GM04504 (cell line): ENCODE measurements around the gene NBAS.
"Not testable (repeated sequence)": the region's sequence is repeated elsewhere in the genome, so short reads cannot be mapped to it uniquely, and the experiment has no call there.

ENCODE experiments used
- DNase-seq: peaks from one replicate; pipeline ENCODE4 v3.0.0-alpha.2; 2012; ENCODE audit warnings: low read depth

The NBAS gene

DNA sequence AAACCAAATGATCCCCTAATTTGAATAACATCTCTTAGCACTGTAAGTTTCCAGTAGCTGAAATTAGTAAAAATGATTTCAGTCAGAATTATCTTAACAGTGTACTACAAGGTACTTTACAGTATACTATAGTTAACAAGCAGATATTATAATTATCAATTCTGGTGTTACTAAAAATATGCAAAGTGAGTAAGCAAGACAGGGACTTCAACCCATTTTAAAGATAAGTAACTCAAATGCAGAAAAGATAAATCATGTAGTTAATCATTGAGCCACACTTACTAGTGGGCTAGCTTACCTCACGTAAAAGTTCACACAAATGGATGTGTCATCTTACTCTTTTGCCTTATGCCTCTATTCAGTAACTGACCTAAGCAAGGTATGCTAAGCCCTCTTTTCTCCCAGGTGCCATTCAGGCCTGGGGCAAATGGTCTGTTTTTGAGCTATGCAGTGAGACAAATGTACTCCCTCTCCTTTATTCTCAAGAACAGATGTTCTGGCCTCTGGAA is 101.0 kb downstream of the NBAS start:
- no peak for DNase-seq

DNA sequence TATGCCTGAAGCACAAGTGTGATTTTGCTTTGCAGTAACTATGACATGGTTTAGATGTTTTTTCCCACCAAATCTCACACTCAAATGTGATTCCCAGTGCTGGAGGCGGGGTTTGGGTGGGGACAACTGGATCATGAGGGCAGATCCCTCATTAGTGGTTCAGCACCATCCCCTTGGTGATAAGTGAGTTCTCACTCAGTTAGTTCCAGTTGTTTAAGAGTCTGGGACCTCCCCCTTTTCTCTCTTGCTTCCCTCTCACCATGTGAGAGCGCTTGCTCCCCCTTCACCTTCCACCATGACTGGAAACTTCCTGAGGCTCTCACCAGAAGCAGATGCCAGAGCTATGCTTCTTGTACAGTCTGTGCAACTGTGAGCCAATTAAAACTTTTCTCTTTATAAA is 102.9 kb downstream of the NBAS start:
- DNase-seq, result no peak

DNA sequence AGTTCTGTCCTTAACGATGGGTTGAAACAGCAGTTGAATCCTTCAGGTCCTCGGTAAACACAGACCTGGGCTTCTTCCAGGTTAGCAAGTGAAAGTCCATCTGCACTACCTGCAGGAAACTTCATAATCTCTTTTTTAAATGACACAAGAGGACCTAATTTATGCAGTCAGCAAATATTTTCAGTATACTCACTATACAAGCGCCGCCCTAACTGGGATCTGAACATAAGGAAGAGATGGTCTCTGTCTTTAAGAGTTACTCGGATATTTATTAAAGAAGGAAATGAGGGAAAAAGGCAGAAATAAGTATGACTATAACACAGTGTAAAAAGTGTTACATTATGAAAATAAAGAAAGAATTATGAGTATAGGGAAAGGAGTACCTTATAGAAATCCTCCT is 103.3 kb downstream of the NBAS start:
- no peak for DNase-seq

GRCh38 chr2:15456352-15456751 is 104.8 kb downstream of the NBAS start:
- DNase-seq, result no peak

DNA sequence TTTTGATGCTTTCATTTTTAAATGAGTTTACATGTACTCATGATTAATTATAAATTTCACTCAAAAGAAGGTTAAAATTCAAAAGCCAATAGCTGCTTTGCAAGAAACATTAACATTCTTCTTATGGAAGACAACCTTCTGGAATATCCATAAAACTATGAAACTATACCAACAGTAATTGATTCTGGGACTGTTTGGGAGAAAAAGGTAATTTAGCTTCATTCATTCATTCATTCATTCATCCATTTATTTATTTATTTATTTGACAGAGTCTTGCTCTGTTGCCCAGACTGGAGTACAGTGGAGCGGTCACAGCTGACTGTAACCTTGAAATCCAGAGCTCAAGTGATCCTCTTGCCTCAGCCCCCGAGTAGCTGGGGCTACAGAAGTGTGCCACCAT is 110.3 kb downstream of the NBAS start:
- DNase-seq, result no peak

DNA sequence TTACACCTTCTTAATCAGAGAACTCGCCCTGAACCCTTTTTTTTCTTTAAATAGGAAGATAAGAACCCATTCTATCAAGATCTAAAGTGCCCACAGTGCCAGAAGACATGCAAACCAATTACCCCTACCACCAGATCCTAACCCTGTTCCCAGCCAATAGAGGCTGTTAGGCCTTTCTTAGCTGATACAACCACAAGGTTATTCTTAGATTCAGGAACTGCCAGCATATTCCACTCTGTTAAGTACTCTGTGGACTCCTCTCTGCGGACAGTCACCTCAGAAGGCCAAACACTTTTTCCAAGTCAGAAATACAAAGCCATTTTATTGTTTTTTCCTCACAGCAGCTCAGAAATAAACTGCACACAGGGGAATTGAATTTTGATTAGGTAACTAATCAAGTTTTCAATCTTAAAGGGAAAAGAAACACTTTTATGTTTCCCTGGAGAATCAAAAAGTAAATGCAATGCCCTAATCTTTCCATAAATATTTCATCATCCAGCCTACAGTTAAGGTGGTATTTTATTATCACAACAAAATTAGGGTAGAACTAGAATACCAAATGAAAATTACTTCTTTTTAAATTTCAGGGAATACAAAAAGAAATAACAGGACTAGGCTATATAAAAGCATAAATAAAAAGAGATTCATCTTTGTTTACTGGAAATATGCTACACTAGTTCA is 111.4 kb downstream of the NBAS start:
- DNase-seq, result no peak

GRCh38 chr2:15448250-15448839 is 112.8 kb downstream of the NBAS start:
- DNase-seq, result no peak

DNA sequence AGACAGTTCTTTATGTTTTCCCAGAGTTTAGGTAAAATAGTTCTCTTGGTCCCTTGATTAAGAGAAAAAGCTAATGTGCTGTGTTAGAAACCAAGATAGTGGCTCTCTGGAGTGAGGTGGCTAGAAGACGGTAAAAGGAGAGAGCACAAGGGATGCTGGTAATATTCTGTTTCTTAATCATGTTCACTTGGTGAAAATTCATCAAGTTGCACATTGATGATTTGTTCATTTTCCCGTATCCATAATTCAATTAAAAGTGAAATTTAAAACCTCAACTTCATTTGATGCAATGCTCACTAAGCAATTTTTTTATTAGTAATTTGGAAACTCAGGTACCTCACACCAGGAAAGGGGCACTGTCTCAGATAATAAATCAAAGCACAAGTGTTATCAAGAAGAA is 113.8 kb downstream of the NBAS start:
- DNase-seq, result no peak

DNA sequence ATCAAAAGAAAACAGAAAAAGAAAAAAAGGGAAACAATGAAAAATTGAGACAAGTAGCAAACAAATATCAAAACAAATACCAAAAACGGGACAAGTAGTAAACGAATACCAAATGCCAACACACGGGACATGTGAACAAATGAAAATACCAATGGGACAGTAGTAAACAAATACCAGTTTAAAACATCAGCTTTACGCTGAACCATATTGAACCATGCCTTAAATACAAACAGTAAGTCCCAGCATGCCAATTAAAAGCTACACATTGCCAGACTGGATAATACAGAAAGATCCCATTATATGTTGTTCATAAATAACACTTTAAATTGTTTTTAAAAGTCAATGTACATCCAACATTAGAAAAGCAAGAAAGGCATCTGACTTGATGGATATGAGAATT is 114.2 kb downstream of the NBAS start:
- no peak for DNase-seq

DNA sequence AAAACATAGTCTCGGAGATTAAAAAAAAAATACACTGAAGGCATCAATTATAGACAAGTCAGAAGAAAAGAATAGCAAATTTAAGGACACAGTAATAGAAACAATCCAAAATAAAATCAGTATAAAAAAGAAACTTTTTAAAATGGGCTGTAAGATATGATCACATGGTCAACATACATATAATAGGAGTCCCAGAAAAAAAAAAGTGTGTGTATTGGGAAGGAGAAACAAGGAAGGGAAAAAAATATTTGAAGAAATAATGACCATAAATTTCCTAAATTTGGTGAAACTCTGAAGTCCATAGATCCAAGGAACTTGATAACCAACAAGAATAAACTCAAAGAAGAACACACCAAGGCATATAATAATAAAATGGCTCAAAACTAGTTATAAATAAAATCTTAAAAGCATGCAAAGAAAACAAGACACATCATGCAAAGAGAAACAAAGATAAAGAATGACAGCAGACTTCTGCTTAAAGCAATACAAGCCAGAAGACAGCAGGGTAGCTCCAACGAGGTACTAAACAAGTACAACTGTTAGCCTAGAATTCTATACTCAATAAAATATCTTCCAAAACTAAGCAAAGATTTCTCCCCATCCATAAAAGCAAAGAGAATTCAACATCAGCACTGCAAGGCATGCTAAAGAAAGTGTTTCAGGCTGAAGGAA is 115.1 kb downstream of the NBAS start:
- DNase-seq, result no peak

GRCh38 chr2:15439768-15440524 is 121.2 kb downstream of the NBAS start:
- not testable (repeated sequence) for DNase-seq

GRCh38 chr2:15439366-15439765 is 121.8 kb downstream of the NBAS start:
- not testable (repeated sequence) for DNase-seq

- no peak for DNase-seq
Observed at GRCh38 chr2:15436195-15436594, 124.9 kb downstream of the NBAS start.

GRCh38 chr2:15435474-15435873 is 125.7 kb downstream of the NBAS start:
- DNase-seq, result no peak

GRCh38 chr2:15432642-15433256 is 128.4 kb downstream of the NBAS start:
- no peak for DNase-seq

DNA sequence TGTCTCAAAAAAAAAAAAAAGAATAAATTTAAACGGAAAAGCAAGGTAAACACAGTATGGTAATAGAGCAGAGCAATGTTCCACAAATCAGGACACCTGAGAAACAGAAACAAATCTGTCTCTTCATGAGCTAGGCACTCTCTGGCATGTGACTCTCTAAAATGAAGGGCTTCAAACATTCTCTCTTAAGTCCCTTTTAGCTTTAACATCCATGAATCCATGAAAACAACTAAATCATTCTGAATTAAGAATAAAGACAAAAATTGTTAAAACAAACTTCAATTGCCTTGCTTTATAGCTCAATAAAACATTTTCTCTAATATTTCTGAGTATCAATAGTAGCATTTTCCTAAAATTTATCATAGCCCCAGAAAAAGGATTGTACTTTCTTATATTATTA is 132.1 kb downstream of the NBAS start:
- no peak for DNase-seq

- no peak for DNase-seq
Observed at GRCh38 chr2:15427987-15428386, 133.1 kb downstream of the NBAS start.

DNA sequence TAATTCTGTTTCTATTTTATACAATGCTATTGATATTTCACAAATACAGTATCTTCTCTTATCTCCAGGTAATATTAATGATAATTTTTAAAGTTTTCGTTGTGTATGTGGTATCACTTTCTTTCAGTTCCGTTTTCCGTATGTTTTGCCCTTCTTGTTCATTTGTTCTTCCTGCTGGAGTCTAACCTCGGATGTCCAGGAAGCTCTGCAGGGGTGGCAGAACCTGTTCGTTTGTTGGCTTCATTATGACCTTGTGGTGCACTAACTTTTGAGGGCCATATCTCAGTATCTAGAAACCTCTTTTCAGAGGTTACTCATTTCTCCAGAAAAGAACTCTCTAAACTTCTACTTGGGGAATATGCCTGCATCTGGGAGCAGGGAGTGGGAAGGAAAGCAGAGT is 134.5 kb downstream of the NBAS start:
- no peak for DNase-seq

DNA sequence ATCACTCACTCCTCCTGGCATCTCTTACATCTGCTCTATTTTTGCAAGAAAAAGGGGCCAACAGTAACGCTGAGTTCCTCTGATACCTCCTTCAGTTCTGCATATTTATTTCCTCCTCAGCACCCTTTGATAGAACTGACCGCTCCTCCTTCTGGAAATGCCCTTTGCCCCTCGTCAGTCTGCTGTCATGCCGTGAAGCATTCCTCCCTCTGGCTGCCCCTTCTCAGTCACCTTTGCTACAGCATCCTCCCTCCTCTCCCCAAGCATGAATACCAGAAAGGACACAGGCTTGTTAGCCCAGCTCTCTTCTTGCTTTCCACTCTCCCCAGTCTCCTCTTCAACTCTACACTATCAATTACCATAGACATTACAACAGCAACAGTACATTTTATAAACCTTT is 135.4 kb downstream of the NBAS start:
- no peak for DNase-seq

DNA sequence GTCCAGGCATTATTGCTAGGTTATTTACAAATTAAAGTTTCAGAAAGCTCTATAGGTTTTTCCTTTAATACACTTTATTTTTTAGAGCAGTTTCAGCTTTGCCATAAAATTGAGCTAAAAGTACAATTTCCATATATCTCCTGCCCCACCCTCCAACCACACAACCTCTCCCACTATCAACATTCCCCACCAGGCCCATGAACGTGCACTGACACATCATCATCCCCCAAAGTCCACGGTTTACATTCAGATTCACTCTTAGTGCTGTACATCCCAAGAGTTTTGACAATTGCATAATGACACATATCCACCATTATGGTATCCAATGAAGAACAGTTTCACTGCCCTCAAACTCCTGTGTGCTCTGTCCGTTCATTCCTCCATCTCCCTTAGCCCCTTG is 139.4 kb downstream of the NBAS start:
- DNase-seq, result no peak

DNA sequence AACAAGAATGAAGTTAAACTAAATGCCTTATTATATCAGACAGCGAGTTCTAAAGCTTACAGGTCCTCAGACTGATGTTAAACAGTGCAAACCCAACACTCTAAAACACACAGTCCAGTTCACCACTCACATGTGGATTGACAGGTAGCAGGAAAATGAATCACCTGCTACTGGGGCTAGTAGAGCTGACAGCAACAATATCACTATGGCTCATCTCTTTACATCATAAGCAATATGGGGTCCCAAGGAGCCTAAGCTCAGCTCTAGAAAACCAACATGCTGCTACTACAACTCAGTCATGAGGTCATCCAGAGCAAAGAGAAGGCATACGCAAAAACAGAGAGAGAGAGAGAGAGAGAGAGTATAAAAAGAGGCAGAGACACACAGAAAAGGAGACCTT is 145.4 kb downstream of the NBAS start:
- DNase-seq, result no peak

- DNase-seq, result no peak
Observed at GRCh38 chr2:15412779-15413178, 148.4 kb downstream of the NBAS start.
